Activated effector memory CD4-positive, alpha-beta T cell treated with Interleukin-2 at 50 U/mL for 16 hours (primary cell): Measurements from ENCODE around the gene LONP2.
A peak's percentile ranks its signal among the peaks of the same experiment; 100 is the strongest.
"Not testable (repeated sequence)": the region's sequence is repeated elsewhere in the genome, so short reads cannot be mapped to it uniquely, and the experiment has no call there.

Experiments
- DNase-seq: peaks from one replicate; pipeline ENCODE4 v3.0.0-alpha.2; 2020

Gene LONP2

DNA sequence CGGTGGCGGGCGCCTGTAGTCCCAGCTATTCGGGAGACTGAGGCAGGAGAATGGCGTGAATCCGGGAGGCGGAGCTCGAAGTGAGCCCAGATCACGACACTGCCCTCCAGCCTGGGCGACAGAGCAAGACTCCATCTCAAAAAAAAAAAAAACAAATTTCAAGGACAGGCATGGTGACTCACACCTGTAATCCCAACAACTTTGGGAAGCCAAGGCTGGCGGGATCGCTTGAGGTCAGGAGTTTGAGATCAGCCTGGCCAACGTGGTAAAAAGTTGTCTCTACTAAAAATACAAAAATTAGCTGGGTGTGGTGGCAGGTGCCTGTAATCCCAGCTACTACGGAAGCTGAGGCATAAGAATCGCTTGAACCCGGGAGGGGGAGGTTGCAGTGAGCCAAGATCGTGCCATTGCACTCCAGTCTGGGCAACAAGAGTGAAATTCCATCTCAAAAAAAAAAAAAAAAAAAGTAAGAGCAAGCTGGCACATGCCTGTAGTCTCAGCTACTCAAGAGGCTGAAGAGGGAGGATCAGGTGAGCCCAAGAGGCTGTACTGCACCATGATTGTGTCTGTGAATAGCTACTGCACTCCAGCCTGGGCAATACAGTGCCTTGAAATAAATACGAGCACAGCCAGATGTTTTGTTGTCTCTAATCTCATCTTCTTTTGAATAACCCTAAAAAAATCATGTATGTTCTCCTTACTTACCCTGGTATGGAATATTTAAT lies 126.7 kb downstream of the LONP2 start:
- DNase-seq: not testable (repeated sequence)

DNA sequence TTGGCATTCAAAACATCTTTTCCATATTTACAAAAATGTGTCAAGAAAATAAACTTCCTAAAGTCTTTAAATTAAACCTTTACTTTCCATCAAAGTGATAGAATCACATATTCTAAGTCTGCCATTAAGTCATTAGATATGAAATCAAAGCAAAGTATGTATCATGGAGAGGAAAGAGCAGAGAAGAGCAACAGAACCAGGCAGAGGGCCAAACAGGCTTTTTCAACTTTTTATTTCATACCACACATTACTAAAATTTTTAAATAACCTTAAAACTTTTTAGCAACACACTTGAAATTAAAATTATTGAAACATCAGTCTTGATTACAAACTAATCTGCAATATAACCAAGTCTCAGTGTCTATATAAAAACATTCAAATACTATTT lies 127.3 kb downstream of the LONP2 start:
- no peak for DNase-seq

GRCh38 chr16:48372744-48373143 lies 128.6 kb downstream of the LONP2 start:
- DNase-seq: no peak

DNA sequence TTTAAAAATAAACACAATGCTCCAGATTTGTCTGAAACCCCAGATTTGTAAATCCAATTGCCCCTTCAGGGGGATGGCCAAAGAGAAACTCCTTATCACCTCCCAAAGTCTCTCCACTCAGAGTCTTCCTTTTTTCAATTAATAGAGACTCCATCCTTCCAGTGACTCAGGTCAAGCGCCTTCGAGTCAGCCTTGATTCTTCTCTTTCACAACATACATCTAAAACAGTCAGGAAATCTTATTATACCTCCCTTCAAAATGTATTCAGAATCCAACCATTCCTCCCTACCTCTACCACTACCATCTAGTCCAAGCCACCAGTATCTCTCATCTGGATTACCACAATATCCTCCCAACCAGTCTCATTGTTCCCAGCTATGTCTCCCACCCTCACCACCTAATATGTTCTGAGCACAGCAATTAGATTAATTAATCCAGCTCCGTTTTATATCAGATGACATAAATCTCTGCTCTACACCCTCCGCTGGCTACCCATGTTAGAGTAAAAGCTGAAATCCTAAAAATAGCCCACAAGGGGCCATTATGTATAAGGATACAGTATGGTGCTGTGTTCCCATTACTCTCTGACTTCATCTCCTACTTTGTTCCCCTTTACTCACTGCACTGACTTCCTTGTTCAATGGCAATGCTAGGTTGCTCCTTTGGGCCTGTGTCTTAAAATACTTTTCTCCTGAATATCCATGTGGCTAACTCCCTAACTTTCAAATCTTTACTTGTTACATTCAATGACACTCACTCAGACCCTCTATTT lies 129.3 kb downstream of the LONP2 start:
- DNase-seq: no peak

DNA sequence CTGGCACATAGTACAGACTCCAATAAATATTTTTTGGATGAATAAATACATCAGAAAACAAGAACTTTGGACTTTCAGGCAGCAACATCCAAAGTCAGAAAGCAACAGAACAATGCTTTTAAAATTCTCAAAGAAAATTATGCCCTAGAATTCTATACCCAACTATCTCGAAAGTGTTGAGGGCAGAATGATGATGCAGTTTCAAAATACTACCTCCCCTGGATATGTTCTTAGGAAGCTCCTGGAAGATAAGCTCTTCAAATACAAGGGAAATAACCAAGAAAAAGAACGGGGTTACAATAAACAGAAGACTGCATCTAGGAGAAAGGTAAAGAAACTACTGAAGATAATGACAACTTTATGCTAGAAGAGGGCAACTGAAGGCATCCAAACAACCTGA lies 130.2 kb downstream of the LONP2 start:
- DNase-seq: no peak

DNA sequence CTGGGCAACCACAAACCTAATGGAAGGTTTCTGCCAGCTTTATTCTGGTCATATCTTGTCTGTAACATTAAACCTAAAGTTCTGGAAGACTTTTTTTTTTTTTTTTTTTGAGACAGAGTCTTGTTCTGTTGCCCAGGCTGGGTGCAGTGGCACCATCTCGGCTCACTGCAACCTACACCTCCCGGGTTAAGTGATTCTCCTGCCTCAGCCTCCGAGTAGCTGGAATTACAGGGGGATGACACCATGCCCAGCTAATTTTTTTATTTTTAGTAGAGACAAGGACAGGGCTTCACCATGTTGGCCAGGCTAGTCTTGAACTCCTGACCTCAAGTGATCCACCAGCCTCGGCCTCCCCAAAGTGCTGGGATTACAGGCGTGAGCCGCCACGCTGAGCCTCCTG lies 133.2 kb downstream of the LONP2 start:
- not testable (repeated sequence) for DNase-seq

DNA sequence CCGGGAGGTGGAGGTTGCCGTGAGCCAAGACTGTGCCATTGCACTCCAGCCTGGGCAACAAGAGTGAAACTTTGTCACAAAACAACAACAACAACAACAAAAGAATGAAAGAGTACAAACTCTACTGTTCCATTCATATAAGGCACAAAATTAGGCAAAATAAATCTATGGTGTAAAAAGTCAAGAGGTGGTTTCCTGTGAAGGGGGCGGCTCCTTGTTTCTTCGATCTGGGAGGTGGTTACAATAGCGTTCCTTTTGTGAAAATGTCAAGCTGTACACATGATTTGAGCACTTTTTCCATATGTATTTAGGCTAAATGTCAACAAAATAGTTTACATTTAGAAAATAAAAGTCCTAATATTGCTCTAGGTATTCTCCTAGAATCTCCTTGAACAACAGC lies 134.2 kb downstream of the LONP2 start:
- no peak for DNase-seq

DNA sequence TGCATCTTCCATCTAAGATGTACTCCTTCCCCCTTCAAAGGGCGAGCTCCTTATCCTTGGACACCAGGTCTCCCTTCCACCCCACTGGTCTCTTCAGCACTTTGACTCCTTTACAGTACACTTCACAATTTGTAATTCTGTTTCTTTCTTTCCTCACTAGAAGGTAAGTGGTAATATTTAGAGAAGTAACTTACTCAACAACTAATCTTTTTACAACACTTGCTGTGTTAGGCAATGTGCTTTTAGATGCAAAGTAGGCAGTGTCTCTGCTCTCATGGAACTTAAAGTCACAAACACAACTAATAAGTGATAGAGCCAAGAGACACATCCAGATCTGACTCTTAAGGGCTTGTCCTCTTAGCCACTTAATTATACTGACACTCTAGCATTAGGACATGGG lies 134.7 kb downstream of the LONP2 start:
- DNase-seq: no peak

- DNase-seq: no peak
Observed at GRCh38 chr16:48381201-48381600, 137.1 kb downstream of the LONP2 start.

DNA sequence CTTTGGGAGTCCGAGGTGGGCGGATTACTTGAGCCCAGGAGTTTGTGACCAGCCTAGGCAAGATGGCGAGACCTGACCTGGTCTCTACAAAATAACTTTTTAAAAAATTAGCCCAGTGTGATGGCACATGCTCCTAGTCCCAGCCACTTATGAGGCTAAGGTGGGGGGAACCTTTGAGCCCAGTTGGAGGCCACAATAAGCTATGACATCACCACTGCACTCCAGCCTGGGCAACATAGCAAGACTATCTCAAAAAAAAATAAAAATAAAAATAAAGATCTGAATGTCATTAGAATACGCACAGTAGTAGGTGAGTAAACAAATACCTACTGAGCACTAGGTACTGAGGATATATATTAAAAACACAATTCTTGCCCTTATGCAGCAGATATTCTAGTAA lies 138.0 kb downstream of the LONP2 start:
- DNase-seq: no peak

- no peak for DNase-seq
Observed at GRCh38 chr16:48383009-48383876, 139.1 kb downstream of the LONP2 start.

GRCh38 chr16:48383877-48384519 lies 139.9 kb downstream of the LONP2 start:
- no peak for DNase-seq

DNA sequence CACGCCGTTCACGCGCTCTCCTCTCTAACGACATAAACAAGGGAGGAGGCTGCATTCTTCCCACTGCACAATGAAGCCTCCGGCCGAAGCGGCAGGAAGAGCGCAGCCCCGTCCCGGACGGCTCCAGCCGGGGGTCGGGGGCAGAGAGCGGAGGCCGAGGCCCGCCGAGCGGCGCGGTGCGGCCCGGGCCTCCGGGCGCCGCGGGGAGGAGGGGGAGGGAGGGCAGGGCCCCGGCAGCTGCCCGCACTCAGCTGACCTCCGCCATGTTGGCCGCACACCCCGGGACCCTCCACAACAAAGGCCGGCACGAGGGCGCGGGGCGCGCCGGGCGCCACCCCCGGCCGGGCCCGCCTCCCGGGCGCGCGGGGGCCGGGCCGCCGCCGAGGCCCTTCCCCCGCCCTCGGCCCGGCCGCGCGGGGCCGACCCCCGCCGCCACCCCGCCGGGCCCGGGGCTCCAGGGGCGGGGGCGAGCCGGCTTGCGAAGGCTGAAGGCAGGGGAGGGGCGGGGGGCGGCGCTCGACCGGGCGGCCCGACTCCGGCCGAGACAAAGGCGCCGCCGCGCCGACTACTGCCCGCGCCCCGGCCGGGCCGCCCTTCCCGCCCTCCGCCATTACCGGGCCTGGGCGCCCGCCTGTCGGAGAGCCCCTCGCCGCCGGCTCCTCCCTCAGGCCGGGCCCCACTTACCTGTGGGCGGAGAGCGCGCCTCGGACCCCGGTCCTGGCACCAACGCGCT lies 140.6 kb downstream of the LONP2 start:
- DNase-seq: peak; percentile 8

- DNase-seq: peak; percentile 83
Observed at GRCh38 chr16:48385253-48386150, 141.4 kb downstream of the LONP2 start, which contains the start of gene SIAH1. TSS of gene SIAH1 (minus strand) at chr16:48385413. CDS start at chr16:48362428, 22,985 bp downstream.

GRCh38 chr16:48386559-48387312 lies 142.6 kb downstream of the LONP2 start:
- no peak for DNase-seq

DNA sequence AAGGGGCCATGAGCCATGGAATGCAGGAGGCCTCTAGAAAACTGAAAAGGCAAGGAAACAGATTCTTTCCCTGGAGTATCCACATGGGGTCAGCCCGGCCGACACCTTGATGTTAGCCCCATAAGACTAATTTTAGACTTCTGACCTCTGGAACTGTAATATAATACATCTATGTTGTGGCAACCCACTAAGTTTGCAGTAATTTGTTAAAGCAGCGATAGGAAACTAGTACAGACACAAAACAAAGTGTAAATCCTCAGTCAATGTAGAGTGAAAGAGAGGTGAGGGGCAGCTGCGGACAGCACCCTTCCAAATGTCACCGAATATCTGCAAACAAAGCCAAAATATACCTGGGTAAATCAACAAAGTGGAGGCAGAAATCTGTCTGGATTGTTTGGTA lies 148.3 kb downstream of the LONP2 start:
- DNase-seq: no peak

GRCh38 chr16:48393485-48394354 lies 149.6 kb downstream of the LONP2 start:
- no peak for DNase-seq

GRCh38 chr16:48394355-48394703 lies 150.2 kb downstream of the LONP2 start:
- no peak for DNase-seq

DNA sequence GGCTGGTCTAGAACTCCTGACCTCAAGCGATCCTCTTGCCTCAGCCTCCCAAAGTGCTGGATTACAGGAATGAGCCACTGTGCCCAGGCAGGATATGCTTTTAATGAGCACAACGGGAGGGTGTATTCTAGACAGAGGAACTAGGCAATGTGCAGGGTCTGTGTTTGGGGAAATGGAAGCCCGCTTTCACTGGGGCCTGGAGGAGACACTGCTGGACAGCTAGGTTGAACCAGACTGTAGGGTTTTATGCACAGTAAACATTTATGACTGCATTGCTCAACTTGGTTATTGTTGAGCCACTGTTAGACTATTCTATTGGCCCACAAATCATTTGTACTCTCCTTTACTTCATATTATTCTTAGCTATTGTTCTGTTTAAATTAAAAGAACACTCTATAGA lies 151.3 kb downstream of the LONP2 start:
- no peak for DNase-seq
